GM18870 (cell line): ENCODE results near the gene GJD2.

Source experiments
- ATAC-seq: cut with Tn5 transposase; IDR thresholded peaks from one replicate; pipeline ENCODE4 v1.9.1; 2021; ENCODE audit warnings: moderate library complexity; ENCODE audit not compliant: unreplicated experiment

GJD2 gene

GRCh38 chr15:34773917-34774316 lies 19.1 kb upstream of the GJD2 start:
- ATAC-seq, result no peak

- ATAC-seq, result no peak
Measured at GRCh38 chr15:34773013-34773412, 18.2 kb upstream of the GJD2 start.

GRCh38 chr15:34772312-34772711 lies 17.5 kb upstream of the GJD2 start:
- no peak for ATAC-seq

GRCh38 chr15:34769711-34770110 lies 14.9 kb upstream of the GJD2 start:
- no peak for ATAC-seq

GRCh38 chr15:34768530-34768929 lies 13.7 kb upstream of the GJD2 start:
- no peak for ATAC-seq

- no peak for ATAC-seq
Measured at GRCh38 chr15:34765741-34766140, 10.9 kb upstream of the GJD2 start.

GRCh38 chr15:34760909-34761308 lies 6.1 kb upstream of the GJD2 start:
- ATAC-seq, result no peak

- ATAC-seq, result no peak
Measured at GRCh38 chr15:34759992-34760391, 5.2 kb upstream of the GJD2 start.

GRCh38 chr15:34759347-34759746 lies 4.5 kb upstream of the GJD2 start:
- ATAC-seq, result no peak

GRCh38 chr15:34757262-34757661 lies 2.5 kb upstream of the GJD2 start:
- no peak for ATAC-seq

- ATAC-seq, result no peak
Measured at GRCh38 chr15:34755419-34755773, 598 bp upstream of the GJD2 start.

GRCh38 chr15:34754171-34754601 lies 612 bp downstream of the GJD2 start:
- no peak for ATAC-seq

GRCh38 chr15:34753236-34753894 lies 1.4 kb downstream of the GJD2 start:
- no peak for ATAC-seq

GRCh38 chr15:34749691-34750090 lies 5.1 kb downstream of the GJD2 start:
- no peak for ATAC-seq

GRCh38 chr15:34739346-34739745 lies 15.5 kb downstream of the GJD2 start:
- no peak for ATAC-seq

GRCh38 chr15:34738002-34738401 lies 16.8 kb downstream of the GJD2 start:
- no peak for ATAC-seq

- no peak for ATAC-seq
Measured at GRCh38 chr15:34737477-34737876, 17.3 kb downstream of the GJD2 start.

- no peak for ATAC-seq
Measured at GRCh38 chr15:34734303-34734702, 20.5 kb downstream of the GJD2 start.

- no peak for ATAC-seq
Measured at GRCh38 chr15:34733621-34734020, 21.2 kb downstream of the GJD2 start.

- ATAC-seq, result no peak
Measured at GRCh38 chr15:34732430-34732829, 22.4 kb downstream of the GJD2 start.

- ATAC-seq, result no peak
Measured at GRCh38 chr15:34730701-34731100, 24.1 kb downstream of the GJD2 start.

- no peak for ATAC-seq
Measured at GRCh38 chr15:34729886-34730285, 24.9 kb downstream of the GJD2 start.

GRCh38 chr15:34729056-34729455 lies 25.7 kb downstream of the GJD2 start:
- no peak for ATAC-seq
